IMR-90 (cell line): ENCODE measurements around the gene LMX1A. TPM values are rescaled to one million over a fixed set of nuclear protein-coding genes. Genes with fewer than 3 reads are reported as not detected.

ENCODE experiments used
- ATAC-seq: fragments of 200-7000 bp; cut with Tn5 transposase; 2 replicates; pipeline ENCODE4 v1.9.1; 2020; ENCODE audit warnings: low read depth, mild to moderate bottlenecking, moderate library complexity
- BruUV-seq: library from RNA; stranded (reverse); fragments of 400-500 nt; replicated peaks from 2 replicates; lab custom pipeline; 2021; lab: Mats Ljungman, UMichigan
- CTCF ChIA-PET: fragments of 300-600 bp; formaldehyde crosslinking; extraction: SDS; loops from one replicate; lab custom pipeline; 2021; ENCODE audit warnings: antibody characterized with exemption; lab: Yijun Ruan, JAX
- POLR2A ChIA-PET: fragments of 300-600 bp; sonication (Branson Sonifier 250); formaldehyde crosslinking; loops from one replicate; lab custom pipeline; 2022; ENCODE audit warnings: antibody characterized with exemption; ENCODE audit not compliant: unreplicated experiment; lab: Charles Lee
- DNase-seq: peaks from one replicate; pipeline ENCODE4 v3.0.0; 2013
- H2AFZ ChIP-seq: replicated peaks from 2 replicates; pipeline ENCODE3; 2013; ENCODE audit warnings: low read length, mild to moderate bottlenecking; ENCODE audit not compliant: poor library complexity
- H2AK5ac ChIP-seq: 2 replicates; pipeline ENCODE4 v1.6.1; 2013; ENCODE audit warnings: low read depth, low read length, inconsistent platforms
- H2AK9ac ChIP-seq: replicated peaks from 2 replicates; pipeline ENCODE3; 2013; ENCODE audit warnings: mild to moderate bottlenecking, low read depth, low read length, moderate library complexity; ENCODE audit not compliant: poor library complexity
- H2BK120ac ChIP-seq: 2 replicates; pipeline ENCODE4 v1.6.1; 2013; ENCODE audit warnings: low read depth, low read length, inconsistent platforms
- H2BK15ac ChIP-seq: 3 replicates; pipeline ENCODE4 v1.6.1; 2013; ENCODE audit warnings: low read depth, low read length, inconsistent platforms
- H2BK20ac ChIP-seq: 2 replicates; pipeline ENCODE4 v1.6.1; 2013; ENCODE audit warnings: low read depth, mild to moderate bottlenecking, inconsistent platforms, low read length, moderate library complexity
- H2BK5ac ChIP-seq: 2 replicates; pipeline ENCODE4 v1.6.1; 2013; ENCODE audit warnings: mild to moderate bottlenecking, low read depth, low read length, inconsistent platforms; ENCODE audit not compliant: poor library complexity, severe bottlenecking
- H3K14ac ChIP-seq: replicated peaks from 2 replicates; pipeline ENCODE4 v1.6.1; 2013; ENCODE audit warnings: low read depth, low read length, inconsistent platforms
- H3K18ac ChIP-seq: 2 replicates; pipeline ENCODE4 v1.6.1; 2013; ENCODE audit warnings: low read depth, low read length, control low read depth
- H3K23ac ChIP-seq: 2 replicates; pipeline ENCODE4 v1.6.1; 2013; ENCODE audit warnings: low read depth, low read length, inconsistent platforms
- H3K27ac ChIP-seq: 2 replicates; pipeline ENCODE4 v1.5.1; 2013; ENCODE audit warnings: mild to moderate bottlenecking, control low read depth, low read length; ENCODE audit not compliant: insufficient read depth
- H3K27me3 ChIP-seq: 2 replicates; pipeline ENCODE4 v1.6.1; 2013; ENCODE audit warnings: low read length; ENCODE audit not compliant: control insufficient read depth, insufficient read depth
- H3K36me3 ChIP-seq: 2 replicates; pipeline ENCODE4 v1.6.1; 2013; ENCODE audit warnings: low read length, mixed read lengths; ENCODE audit not compliant: control insufficient read depth, insufficient read depth
- H3K4ac ChIP-seq: 2 replicates; pipeline ENCODE4 v1.6.1; 2013; ENCODE audit warnings: low read depth, low read length, inconsistent platforms
- H3K4me1 ChIP-seq: 2 replicates; pipeline ENCODE4 v1.6.1; 2013; ENCODE audit warnings: low read length, mixed read lengths; ENCODE audit not compliant: control insufficient read depth, insufficient read depth
- H3K4me2 ChIP-seq: 2 replicates; pipeline ENCODE4 v1.6.1; 2013; ENCODE audit warnings: low read depth, mild to moderate bottlenecking, control low read depth, low read length, moderate library complexity
- H3K4me3 ChIP-seq: 2 replicates; pipeline ENCODE4 v1.5.1; 2013; ENCODE audit warnings: low read depth, mild to moderate bottlenecking, control low read depth, low read length, moderate library complexity; ENCODE audit not compliant: insufficient read depth
- H3K56ac ChIP-seq: 2 replicates; pipeline ENCODE4 v1.6.1; 2013; ENCODE audit warnings: low read length, inconsistent platforms; ENCODE audit not compliant: insufficient read depth; ENCODE audit errors: extremely low read depth
- H3K79me1 ChIP-seq, 2 experiments: 2 replicates each; pipeline ENCODE4 v1.6.1; 2013; ENCODE audit warnings: low read length in 2 of 2, inconsistent platforms in 1 of 2, low read depth in 1 of 2
- H3K9ac ChIP-seq: 2 replicates; pipeline ENCODE4 v1.6.1; 2013; ENCODE audit warnings: low read depth, low read length, control low read depth
- H3K9me1 ChIP-seq: 2 replicates; pipeline ENCODE4 v1.6.1; 2013; ENCODE audit warnings: low read length, inconsistent platforms; ENCODE audit not compliant: insufficient read depth
- H3K9me3 ChIP-seq: 2 replicates; pipeline ENCODE4 v1.6.1; 2013; ENCODE audit warnings: low read length; ENCODE audit not compliant: control insufficient read depth, insufficient read depth
- H4K20me1 ChIP-seq: 2 replicates; pipeline ENCODE4 v1.6.1; 2013; ENCODE audit warnings: low read length, inconsistent platforms; ENCODE audit not compliant: insufficient read depth
- H4K5ac ChIP-seq: 2 replicates; pipeline ENCODE4 v1.6.1; 2013; ENCODE audit warnings: mild to moderate bottlenecking, low read depth, low read length, control low read depth
- H4K8ac ChIP-seq, 2 experiments: 2 replicates each; pipeline ENCODE4 v1.6.1; 2013; ENCODE audit warnings: low read depth in 2 of 2, low read length in 2 of 2, control low read depth in 1 of 2, inconsistent platforms in 1 of 2
- H4K91ac ChIP-seq: 2 replicates; pipeline ENCODE4 v1.6.1; 2013; ENCODE audit warnings: low read depth, low read length, inconsistent platforms; ENCODE audit not compliant: insufficient read depth
- ELK1 ChIP-seq: fragments of 150-350 bp; IDR thresholded peaks from 2 replicates; pipeline ENCODE4 v1.6.1; 2016; ENCODE audit warnings: low read depth, mild to moderate bottlenecking, low read length, moderate library complexity, borderline replicate concordance
- MAFK ChIP-seq: IDR thresholded peaks from 2 replicates; pipeline ENCODE4 v1.6.1; 2012; ENCODE audit warnings: low read depth, low read length, improper control_type of control experiment
- WGBS, 2 experiments: methylation state at CpG; one replicate each; pipeline versions ENCODE4 v1.1.5 to v1.1.7; 2013; ENCODE audit warnings: missing lambda C conversion rate in 2 of 2; ENCODE audit not compliant: insufficient read length in 1 of 2; ENCODE audit errors: extremely low coverage in 2 of 2; 5-methylcytosine and 5-hydroxymethylcytosine counted together
- dilution Hi-C: fragments of 300-500 bp; cut with HindIII; formaldehyde crosslinking; loops from one replicate; pipeline ENCODE4 v1.14.3; 2018; ENCODE audit warnings: low sequenced_read_pairs; ENCODE audit not compliant: unreplicated experiment
- in situ Hi-C: fragments of 300-500 bp; cut with MboI; formaldehyde crosslinking; loops from 3 replicates; pipeline ENCODE4 v1.14.3; 2019; ENCODE audit warnings: low sequenced_read_pairs, inconsistent platforms, mixed read lengths
- intact Hi-C: fragments of 100-400 bp; cut with micrococcal nuclease; formaldehyde crosslinking; loops from 2 replicates; pipeline ENCODE4 v1.10.0; 2022
- polyA plus RNA-seq, 3 experiments: library from polyadenylated mRNA; depleted of rRNA; stranded (reverse); fragments of >200 nt; gene quantifications; 2 replicates each; pipeline ENCODE4 v1.2.3, GENCODE V29; 2012; ENCODE audit warnings: low replicate concordance in 1 of 3
- total RNA-seq: library from RNA; depleted of rRNA; stranded (reverse); fragments of >200 nt; gene quantifications from 2 replicates; pipeline ENCODE4 v1.2.3, GENCODE V29; 2012

The LMX1A gene
- total and polyA plus RNA-seq, 2 of the 4 experiments (the other 2 are of a cell fraction), result not detected

GRCh38 chr1:165371588-165372225 is 15.2 kb upstream of the LMX1A start:
- H4K5ac ChIP-seq, result no peak overlapping the region
- ChIA-PET POLR2A (no interaction called here), CTCF (no interaction called here)
- no peak overlapping the region for H3K18ac ChIP-seq
- H3K9me1 ChIP-seq, result no peaks in the 10 kb centered on the region
- H3K23ac ChIP-seq, result no peak overlapping the region
- dilution Hi-C loops, result no loop called here
- intact Hi-C loops, result no loop called here
- no peak overlapping the region for H3K27ac ChIP-seq
- no peaks in the 10 kb centered on the region for H3K79me1 ChIP-seq
- DNase-seq (no peak), ATAC-seq (no peak)
- no peaks in the 10 kb centered on the region for H3K4me1 ChIP-seq
- H3K56ac ChIP-seq, result no peak overlapping the region
- H3K27me3 ChIP-seq, result peaks cover 18% of the 10 kb centered on the region
- no peak overlapping the region for H2AK5ac ChIP-seq
- no peaks in the 10 kb centered on the region for H3K9me3 ChIP-seq
- WGBS, 2 experiments, result no CpG with 5 or more reads among the region's 5 CpGs
- no peak overlapping the region for H2AK9ac ChIP-seq
- H2BK5ac ChIP-seq, result no peak overlapping the region
- H3K4me3 ChIP-seq, result no peak overlapping the region
- in situ Hi-C loops, result no loop called here
- H4K20me1 ChIP-seq, result no peaks in the 10 kb centered on the region
- H2AFZ ChIP-seq, result no peak overlapping the region
- no peak overlapping the region for H4K91ac ChIP-seq
- no TSS peak for BruUV-seq
- H3K4ac ChIP-seq, result no peak overlapping the region
- H3K9ac ChIP-seq, result no peak overlapping the region
- H3K14ac ChIP-seq, result no peak overlapping the region
- TF ChIP-seq ELK1 (no peak), MAFK (peak; percentile 53)
- H3K36me3 ChIP-seq, result no peaks in the 10 kb centered on the region
- no peak overlapping the region for H2BK120ac ChIP-seq
- H4K8ac ChIP-seq, result no peak overlapping the region
- no peak overlapping the region for H2BK15ac ChIP-seq
- H3K4me2 ChIP-seq, result no peak overlapping the region
- no peak overlapping the region for H2BK20ac ChIP-seq
